Skeletal muscle tissue (tissue), 4 donors: ENCODE data around the gene SLC26A11. TPM values are rescaled to one million over a fixed set of nuclear protein-coding genes. Genes with fewer than 3 reads are reported as not detected.

Experiments
- H3K27ac ChIP-seq: one replicate; pipeline ENCODE4 v1.7.0; 2013; ENCODE audit warnings: mild to moderate bottlenecking, low read depth, low read length, inconsistent platforms
- H3K27me3 ChIP-seq, 3 donors: one replicate each; pipeline ENCODE4 v1.7.0; 2013; ENCODE audit warnings: low read length in 3 of 3; ENCODE audit not compliant: control insufficient read depth in 3 of 3, insufficient read depth in 3 of 3
- H3K36me3 ChIP-seq, 3 donors: one replicate each; pipeline ENCODE4 v1.7.0; 2013; ENCODE audit warnings: low read length in 3 of 3; ENCODE audit not compliant: control insufficient read depth in 3 of 3, insufficient read depth in 3 of 3
- H3K4me1 ChIP-seq, 3 donors: one replicate each; pipeline ENCODE4 v1.7.0; 2013; ENCODE audit warnings: low read length in 3 of 3, mild to moderate bottlenecking in 3 of 3; ENCODE audit not compliant: control insufficient read depth in 3 of 3, insufficient read depth in 3 of 3
- H3K4me3 ChIP-seq, 3 donors: one replicate each; pipeline ENCODE4 v1.7.0; 2013; ENCODE audit warnings: low read length in 3 of 3
- H3K9ac ChIP-seq, 3 donors: one replicate each; pipeline ENCODE4 v1.7.0; 2013; ENCODE audit warnings: low read length in 3 of 3, mild to moderate bottlenecking in 3 of 3, moderate library complexity in 2 of 3, low read depth in 1 of 3
- H3K9me3 ChIP-seq, 3 donors: one replicate each; pipeline ENCODE4 v1.7.0; 2013; ENCODE audit warnings: low read length in 3 of 3; ENCODE audit not compliant: control insufficient read depth in 3 of 3
- total RNA-seq: library from RNA; depleted of rRNA; stranded (reverse); fragments of >200 nt; gene quantifications from one replicate; pipeline ENCODE4 v1.2.3, GENCODE V29; 2014
- donor health status: Osteomylitis.

SLC26A11 gene
- total RNA-seq, 1 donor from 2014 or later: 7.3 TPM

GRCh38 chr17:80204626-80205468 lies 15.4 kb upstream of the SLC26A11 start:
- Histone ChIP-seq H3K9me3 (no peaks in the 10 kb centered on the region), H3K9ac (no peak overlapping the region), H3K4me1 (no peaks in the 10 kb centered on the region), H3K27me3 (no peaks in the 10 kb centered on the region), H3K36me3 (peaks cover 4 to 16% (median 7%) of the 10 kb centered on the region in 3 donors), H3K4me3 (no peak overlapping the region), H3K27ac (no peak overlapping the region)

GRCh38 chr17:80205811-80206210 lies 14.4 kb upstream of the SLC26A11 start:
- no peaks in the 10 kb centered on the region for H3K4me1 ChIP-seq
- H3K27me3 ChIP-seq: no peaks in the 10 kb centered on the region
- H3K36me3 ChIP-seq: peaks cover 13 to 25% (median 16%) of the 10 kb centered on the region in 3 donors
- H3K27ac ChIP-seq: no peak overlapping the region
- no peaks in the 10 kb centered on the region for H3K9me3 ChIP-seq
- H3K9ac ChIP-seq: no peak overlapping the region
- H3K4me3 ChIP-seq: no peak overlapping the region

GRCh38 chr17:80208050-80208449 lies 12.2 kb upstream of the SLC26A11 start:
- no peaks in the 10 kb centered on the region for H3K4me1 ChIP-seq
- no peak overlapping the region for H3K9ac ChIP-seq
- no peak overlapping the region for H3K27ac ChIP-seq
- H3K4me3 ChIP-seq: no peak overlapping the region
- no peaks in the 10 kb centered on the region for H3K27me3 ChIP-seq
- peaks cover 29 to 40% (median 30%) of the 10 kb centered on the region in 3 donors for H3K36me3 ChIP-seq
- no peaks in the 10 kb centered on the region for H3K9me3 ChIP-seq

GRCh38 chr17:80209765-80210164 lies 10.5 kb upstream of the SLC26A11 start:
- no peaks in the 10 kb centered on the region for H3K9me3 ChIP-seq
- H3K36me3 ChIP-seq: peaks cover 36 to 40% (median 38%) of the 10 kb centered on the region in 3 donors
- no peaks in the 10 kb centered on the region for H3K4me1 ChIP-seq
- H3K4me3 ChIP-seq: no peak overlapping the region
- H3K27me3 ChIP-seq: no peaks in the 10 kb centered on the region
- H3K9ac ChIP-seq: no peak overlapping the region
- H3K27ac ChIP-seq: no peak overlapping the region

- peaks cover 36 to 40% (median 40%) of the 10 kb centered on the region in 3 donors for H3K36me3 ChIP-seq
- H3K27me3 ChIP-seq: no peaks in the 10 kb centered on the region
- no peaks in the 10 kb centered on the region for H3K9me3 ChIP-seq
- no peak overlapping the region for H3K4me3 ChIP-seq
- H3K27ac ChIP-seq: no peak overlapping the region
- no peaks in the 10 kb centered on the region for H3K4me1 ChIP-seq
- H3K9ac ChIP-seq: no peak overlapping the region
These were observed 9.7 kb upstream of the SLC26A11 start for GRCh38 chr17:80210348-80211108.

- Histone ChIP-seq H3K4me3 (no peak overlapping the region), H3K4me1 (no peaks in the 10 kb centered on the region), H3K9ac (no peak overlapping the region), H3K9me3 (no peaks in the 10 kb centered on the region), H3K27me3 (no peaks in the 10 kb centered on the region), H3K36me3 (peaks cover 43 to 53% (median 48%) of the 10 kb centered on the region in 3 donors), H3K27ac (no peak overlapping the region)
These were observed 8.1 kb upstream of the SLC26A11 start for GRCh38 chr17:80212109-80212508.

- peaks cover 46 to 57% (median 52%) of the 10 kb centered on the region in 3 donors for H3K36me3 ChIP-seq
- no peak overlapping the region for H3K9ac ChIP-seq
- H3K27me3 ChIP-seq: no peaks in the 10 kb centered on the region
- no peak overlapping the region for H3K4me3 ChIP-seq
- no peaks in the 10 kb centered on the region for H3K4me1 ChIP-seq
- H3K9me3 ChIP-seq: no peaks in the 10 kb centered on the region
- no peak overlapping the region for H3K27ac ChIP-seq
These were observed 7.7 kb upstream of the SLC26A11 start for GRCh38 chr17:80212511-80212910.

- Histone ChIP-seq H3K9ac (no peak overlapping the region), H3K36me3 (peaks cover 50 to 58% (median 54%) of the 10 kb centered on the region in 3 donors), H3K9me3 (no peaks in the 10 kb centered on the region), H3K4me1 (peaks cover 0 to 4% (median 0%) of the 10 kb centered on the region in 3 donors), H3K4me3 (no peak overlapping the region), H3K27me3 (no peaks in the 10 kb centered on the region), H3K27ac (no peak overlapping the region)
These were observed 7.1 kb upstream of the SLC26A11 start for GRCh38 chr17:80212962-80213642.

- H3K4me1 ChIP-seq: peaks cover 0 to 5% (median 0%) of the 10 kb centered on the region in 3 donors
- H3K4me3 ChIP-seq: no peak overlapping the region
- no peak overlapping the region for H3K9ac ChIP-seq
- H3K9me3 ChIP-seq: no peaks in the 10 kb centered on the region
- no peaks in the 10 kb centered on the region for H3K27me3 ChIP-seq
- H3K36me3 ChIP-seq: peaks cover 50 to 59% (median 55%) of the 10 kb centered on the region in 3 donors
- H3K27ac ChIP-seq: no peak overlapping the region
These were observed 6.6 kb upstream of the SLC26A11 start for GRCh38 chr17:80213643-80213975.
